Panc1 (cell line): ENCODE data around the gene CCDC180.

ENCODE experiments used
- CTCF ChIP-seq: fragments of 450-650 bp; IDR thresholded peaks from 2 replicates; pipeline ENCODE4 v1.5.1; 2017; ENCODE audit warnings: mild to moderate bottlenecking
- POLR2AphosphoS5 ChIP-seq: IDR thresholded peaks from 2 replicates; pipeline ENCODE4 v1.6.1; 2012; ENCODE audit warnings: mild to moderate bottlenecking, low read depth, low read length, moderate library complexity

- no peak for TF ChIP-seq CTCF
- TF ChIP-seq POLR2AphosphoS5, result no peak
Measured at GRCh38 chr9:97316904-97317303, 9.4 kb downstream of the CCDC180 start.
